OCI-LY1 (cell line): Measurements from ENCODE around the gene PTPN6.

ENCODE experiments used
- H2AFZ ChIP-seq: fragments of 200-600 bp; sonication (generic), shearing (Covaris generic); 2 replicates; pipeline ENCODE4 v1.6.0; 2014; ENCODE audit warnings: antibody characterized with exemption, mild to moderate bottlenecking, low read length
- H3F3A ChIP-seq: fragments of 200-600 bp; sonication (generic), shearing (Covaris generic); 2 replicates; pipeline ENCODE4 v1.6.0; 2014; ENCODE audit warnings: mild to moderate bottlenecking, antibody characterized with exemption, low read length, moderate library complexity; ENCODE audit not compliant: insufficient read depth
- H3K27ac ChIP-seq: fragments of 200-600 bp; sonication (generic); 2 replicates; pipeline ENCODE4 v1.5.1; 2014; ENCODE audit warnings: low read length, mixed run types, mild to moderate bottlenecking, low read depth; ENCODE audit not compliant: poor library complexity, severe bottlenecking
- H3K27me3 ChIP-seq: fragments of 200-600 bp; sonication (generic); 2 replicates; pipeline ENCODE4 v1.6.0; 2014; ENCODE audit warnings: antibody characterized with exemption, mild to moderate bottlenecking, low read length, moderate library complexity; ENCODE audit not compliant: insufficient read depth
- H3K36me3 ChIP-seq: fragments of 200-600 bp; sonication (generic); 2 replicates; pipeline ENCODE4 v1.6.1; 2014; ENCODE audit warnings: mild to moderate bottlenecking, antibody characterized with exemption, low read length, moderate library complexity, mixed read lengths; ENCODE audit not compliant: insufficient read depth
- H3K4me1 ChIP-seq: fragments of 200-600 bp; sonication (generic); 2 replicates; pipeline ENCODE4 v1.5.1; 2014; ENCODE audit warnings: mild to moderate bottlenecking, low read length, moderate library complexity; ENCODE audit not compliant: insufficient read depth, severe bottlenecking
- H3K4me2 ChIP-seq: fragments of 200-600 bp; sonication (generic), shearing (Covaris generic); 2 replicates; pipeline ENCODE4 v1.6.1; 2014; ENCODE audit warnings: low read length
- H3K4me3 ChIP-seq: fragments of 200-600 bp; sonication (generic); 2 replicates; pipeline ENCODE4 v1.5.1; 2014; ENCODE audit warnings: low read length, low read depth, mild to moderate bottlenecking, mixed read lengths; ENCODE audit not compliant: poor library complexity, severe bottlenecking
- H3K79me2 ChIP-seq: fragments of 200-600 bp; shearing (Covaris generic); 2 replicates; pipeline ENCODE4 v1.6.1; 2016; ENCODE audit warnings: mixed run types, low read length, mixed read lengths; ENCODE audit not compliant: insufficient read depth
- H3K9ac ChIP-seq: fragments of 200-600 bp; sonication (generic), shearing (Covaris generic); 2 replicates; pipeline ENCODE4 v1.6.1; 2014; ENCODE audit warnings: mild to moderate bottlenecking, low read length, mixed read lengths
- H3K9me2 ChIP-seq: fragments of 200-600 bp; sonication (generic), shearing (Covaris generic); 2 replicates; pipeline ENCODE4 v1.6.1; 2014; ENCODE audit warnings: low read depth, mild to moderate bottlenecking, low read length, mixed read lengths
- H3K9me3 ChIP-seq: fragments of 200-600 bp; shearing (Covaris generic); 2 replicates; pipeline ENCODE4 v1.6.1; 2014; ENCODE audit warnings: low read length, mixed read lengths
- H4K20me1 ChIP-seq: fragments of 200-600 bp; sonication (generic), shearing (Covaris generic); 2 replicates; pipeline ENCODE4 v1.6.0; 2016; ENCODE audit warnings: mild to moderate bottlenecking, low read length; ENCODE audit not compliant: insufficient read depth
- CTCF ChIP-seq: fragments of 200-600 bp; sonication (generic), shearing (Covaris generic); IDR thresholded peaks from 2 replicates; pipeline ENCODE4 v1.5.1; 2017; ENCODE audit warnings: mild to moderate bottlenecking, antibody characterized with exemption, low read length, moderate library complexity, mixed read lengths
- EZH2 ChIP-seq: fragments of 200-600 bp; sonication (generic), shearing (Covaris generic); IDR thresholded peaks from 2 replicates; pipeline ENCODE4 v1.8.0; 2017; ENCODE audit warnings: borderline replicate concordance, mixed run types, mild to moderate bottlenecking, antibody characterized with exemption, low read length, moderate library complexity, mixed read lengths

The PTPN6 gene

GRCh38 chr12:6974180-6974579 lies 23.0 kb downstream of the PTPN6 start:
- H3K9me3 ChIP-seq = no peaks in the 10 kb centered on the region
- H3K27ac ChIP-seq = no peak overlapping the region
- H4K20me1 ChIP-seq = no peaks in the 10 kb centered on the region
- no peak overlapping the region for H2AFZ ChIP-seq
- peaks cover 66% of the 10 kb centered on the region for H3K36me3 ChIP-seq
- H3K4me1 ChIP-seq = peaks cover 15% of the 10 kb centered on the region
- H3K9me2 ChIP-seq = no peaks in the 10 kb centered on the region
- H3K4me2 ChIP-seq = no peak overlapping the region
- no peak for TF ChIP-seq CTCF
- H3K4me3 ChIP-seq = no peak overlapping the region
- no peaks in the 10 kb centered on the region for H3F3A ChIP-seq
- H3K9ac ChIP-seq = no peak overlapping the region
- peaks cover 24% of the 10 kb centered on the region for H3K79me2 ChIP-seq
- H3K27me3 ChIP-seq = no peaks in the 10 kb centered on the region

GRCh38 chr12:6975297-6976032 lies 24.3 kb downstream of the PTPN6 start:
- no peaks in the 10 kb centered on the region for H3K27me3 ChIP-seq
- H3K9me3 ChIP-seq = no peaks in the 10 kb centered on the region
- H3K4me1 ChIP-seq = peaks cover 12% of the 10 kb centered on the region
- H3F3A ChIP-seq = no peaks in the 10 kb centered on the region
- no peak overlapping the region for H3K27ac ChIP-seq
- no peaks in the 10 kb centered on the region for H4K20me1 ChIP-seq
- peaks cover 21% of the 10 kb centered on the region for H3K79me2 ChIP-seq
- TF ChIP-seq EZH2 (no peak), CTCF (no peak)
- H3K4me3 ChIP-seq = no peak overlapping the region
- peaks cover 76% of the 10 kb centered on the region for H3K36me3 ChIP-seq
- H2AFZ ChIP-seq = no peak overlapping the region
- H3K4me2 ChIP-seq = no peak overlapping the region
- H3K9me2 ChIP-seq = no peaks in the 10 kb centered on the region
- H3K9ac ChIP-seq = no peak overlapping the region

GRCh38 chr12:6977653-6978052 lies 26.5 kb downstream of the PTPN6 start:
- Histone ChIP-seq H4K20me1 (no peaks in the 10 kb centered on the region), H3K27me3 (no peaks in the 10 kb centered on the region), H3K4me2 (no peak overlapping the region), H2AFZ (no peak overlapping the region), H3K27ac (no peak overlapping the region), H3K9ac (no peak overlapping the region), H3F3A (no peaks in the 10 kb centered on the region), H3K9me3 (no peaks in the 10 kb centered on the region), H3K79me2 (peaks cover 2% of the 10 kb centered on the region), H3K4me3 (no peak overlapping the region), H3K36me3 (peaks cover 91% of the 10 kb centered on the region), H3K4me1 (no peaks in the 10 kb centered on the region), H3K9me2 (no peaks in the 10 kb centered on the region)
- TF ChIP-seq CTCF = no peak
- no peak for TF ChIP-seq EZH2
